HepG2 (cell line): Measurements from ENCODE around the gene DZIP1L. TPM values are rescaled to one million over a fixed set of nuclear protein-coding genes. Genes with fewer than 3 reads are reported as not detected.
A peak's percentile ranks its signal among the peaks of the same experiment; 100 is the strongest.

ENCODE experiments used
- ATAC-seq: fragments of 200-7000 bp; cut with Tn5 transposase; 3 replicates; pipeline ENCODE4 v1.9.1; 2020; ENCODE audit warnings: mild to moderate bottlenecking, moderate library complexity
- BruUV-seq: library from RNA; stranded (reverse); fragments of 400-500 nt; replicated peaks from 2 replicates; lab custom pipeline; 2021; lab: Mats Ljungman, UMichigan
- CTCF ChIA-PET: fragments of 300-600 bp; formaldehyde crosslinking; extraction: SDS; loops from one replicate; lab custom pipeline; 2021; ENCODE audit warnings: low total read pairs, inconsistent platforms, low intra/inter-chr PET ratio; lab: Yijun Ruan, JAX
- POLR2A ChIA-PET: fragments of 350-600 bp; sonication (Branson Sonifier 250); formaldehyde crosslinking; loops from one replicate; lab custom pipeline; 2020; ENCODE audit warnings: antibody characterized with exemption, inconsistent platforms; lab: Yijun Ruan, JAX
- DNase-seq: peaks from one replicate; pipeline ENCODE4 v3.0.0-alpha.2; 2015; ENCODE audit warnings: low spot score
- FAIRE-seq: peaks from 3 replicates; lab custom pipeline; 2011; peaks lifted over from hg19 to GRCh38; lab: Jason Lieb, UNC
- H2AFZ ChIP-seq: one replicate; pipeline ENCODE4 v1.6.1; 2011; ENCODE audit warnings: low read length, inconsistent platforms
- H3K27ac ChIP-seq: fragments of 300-600 bp; 3 replicates; pipeline ENCODE4 v1.8.0; 2011; ENCODE audit warnings: mixed run types, mild to moderate bottlenecking, mixed read lengths, low read length, inconsistent platforms; ENCODE audit not compliant: insufficient read depth; ENCODE audit errors: extremely low read length
- H3K27me3 ChIP-seq, 2 experiments: fragments of 200-600 bp in 1 of 2; 2 replicates in 1 of 2; 3 replicates in 1 of 2; pipeline versions ENCODE4 v1.6.0 to v1.8.0; 2011; ENCODE audit warnings: low read length in 2 of 2, mild to moderate bottlenecking in 2 of 2, moderate library complexity in 2 of 2, inconsistent platforms in 1 of 2; ENCODE audit not compliant: insufficient read depth in 2 of 2, control insufficient read depth in 1 of 2
- H3K36me3 ChIP-seq, 2 experiments: fragments of 200-600 bp in 1 of 2; replicated peaks in 1 of 2; 2 replicates in 1 of 2; 3 replicates in 1 of 2; pipeline versions ENCODE4 v1.5.1 to v1.8.0; 2011; ENCODE audit warnings: low read length in 2 of 2, inconsistent platforms in 1 of 2; ENCODE audit not compliant: insufficient read depth in 2 of 2, control insufficient read depth in 1 of 2
- H3K4me1 ChIP-seq: 2 replicates; pipeline ENCODE4 v1.5.1; 2012; ENCODE audit warnings: low read length, inconsistent platforms; ENCODE audit not compliant: insufficient read depth
- H3K4me2 ChIP-seq: 2 replicates; pipeline ENCODE4 v1.6.0; 2011; ENCODE audit warnings: low read depth, low read length, inconsistent platforms
- H3K4me3 ChIP-seq, 3 experiments: fragments of 200-600 bp in 1 of 3; sonication (generic), shearing (Covaris generic) in 1 of 3; replicated peaks in 1 of 3; 2 replicates each; pipeline ENCODE4 v1.5.1; 2011 to 2016; ENCODE audit warnings: low read length in 3 of 3, inconsistent platforms in 2 of 3, low read depth in 2 of 3, mild to moderate bottlenecking in 2 of 3, control low read depth in 1 of 3, mixed read lengths in 1 of 3; ENCODE audit not compliant: insufficient read depth in 1 of 3
- H3K79me2 ChIP-seq: one replicate; pipeline ENCODE4 v1.6.1; 2011; ENCODE audit warnings: low read length, inconsistent platforms; ENCODE audit not compliant: insufficient read depth
- H3K9ac ChIP-seq: 2 replicates; pipeline ENCODE4 v1.6.0; 2011; ENCODE audit warnings: mild to moderate bottlenecking, low read depth, low read length, inconsistent platforms; ENCODE audit not compliant: insufficient read depth
- H3K9me3 ChIP-seq: 2 replicates; pipeline ENCODE4 v1.5.1; 2012; ENCODE audit warnings: mild to moderate bottlenecking, low read length
- H4K20me1 ChIP-seq: 2 replicates; pipeline ENCODE4 v1.6.0; 2011; ENCODE audit warnings: inconsistent platforms, mild to moderate bottlenecking, low read length, moderate library complexity; ENCODE audit not compliant: insufficient read depth
- REST ChIP-seq, 2 experiments: IDR thresholded peaks; 2 replicates each; pipeline ENCODE4 v1.6.1; 2011 to 2012; ENCODE audit warnings: low read length in 2 of 2, borderline replicate concordance in 1 of 2, low read depth in 1 of 2, mild to moderate bottlenecking in 1 of 2, moderate library complexity in 1 of 2
- UBTF ChIP-seq: sonication (generic); formaldehyde crosslinking; IDR thresholded peaks from 2 replicates; pipeline ENCODE4 v1.4.0; 2020; ENCODE audit warnings: mild to moderate bottlenecking, missing genetic modification reagents
- WGBS: methylation state at CpG from one replicate; pipeline ENCODE4 v1.1.6; 2017; ENCODE audit warnings: low lambda C conversion rate; 5-methylcytosine and 5-hydroxymethylcytosine counted together
- in situ Hi-C: cut with HindIII; loops from 2 replicates; pipeline ENCODE4 v1.10.0; 2017; ENCODE audit warnings: low pct_unique_long_range_greater_than_20kb; ENCODE audit not compliant: extremely low pct_ligation_motif_present
- intact Hi-C: fragments of 100-400 bp; cut with micrococcal nuclease; formaldehyde crosslinking; loops from one replicate; pipeline ENCODE4 v1.10.0; 2022; ENCODE audit not compliant: unreplicated experiment
- polyA plus RNA-seq, 8 experiments: library from polyadenylated mRNA; depleted of rRNA in 3 of 8; stranded (reverse) in 7 of 8; unstranded in 1 of 8; fragments of >200 nt; fragmentation: Illumina TruSeq in 4 of 8; extraction: Trizol in 4 of 8; gene quantifications; 2 replicates each; pipeline versions ENCODE4 v1.2.1 to v1.2.3, GENCODE V29; 2011 to 2016; ENCODE audit warnings: low read depth in 4 of 8, missing spikeins in 1 of 8, mixed read lengths in 1 of 8; ENCODE audit not compliant: insufficient read depth in 1 of 8
- total RNA-seq, 5 experiments: library from RNA; depleted of rRNA; stranded (reverse); fragments of >200 nt; fragmentation: Illumina TruSeq; extraction: Trizol; gene quantifications; 2 replicates each; pipeline ENCODE4 v1.2.3, GENCODE V29; 2016; ENCODE audit warnings: low read depth in 1 of 5
- TF ChIP-seq, protein P1 (sequence below): sonication (generic); formaldehyde crosslinking; IDR thresholded peaks from 2 replicates; pipeline ENCODE4 v1.8.0; 2022; ENCODE audit warnings: mild to moderate bottlenecking, missing genetic modification reagents

The DZIP1L gene
- total and polyA plus RNA-seq, 2 of the 13 experiments (the other 11 are each of a cell fraction or from before 2014, with no cell fraction given), result 0.90 to 1.2 TPM

DNA sequence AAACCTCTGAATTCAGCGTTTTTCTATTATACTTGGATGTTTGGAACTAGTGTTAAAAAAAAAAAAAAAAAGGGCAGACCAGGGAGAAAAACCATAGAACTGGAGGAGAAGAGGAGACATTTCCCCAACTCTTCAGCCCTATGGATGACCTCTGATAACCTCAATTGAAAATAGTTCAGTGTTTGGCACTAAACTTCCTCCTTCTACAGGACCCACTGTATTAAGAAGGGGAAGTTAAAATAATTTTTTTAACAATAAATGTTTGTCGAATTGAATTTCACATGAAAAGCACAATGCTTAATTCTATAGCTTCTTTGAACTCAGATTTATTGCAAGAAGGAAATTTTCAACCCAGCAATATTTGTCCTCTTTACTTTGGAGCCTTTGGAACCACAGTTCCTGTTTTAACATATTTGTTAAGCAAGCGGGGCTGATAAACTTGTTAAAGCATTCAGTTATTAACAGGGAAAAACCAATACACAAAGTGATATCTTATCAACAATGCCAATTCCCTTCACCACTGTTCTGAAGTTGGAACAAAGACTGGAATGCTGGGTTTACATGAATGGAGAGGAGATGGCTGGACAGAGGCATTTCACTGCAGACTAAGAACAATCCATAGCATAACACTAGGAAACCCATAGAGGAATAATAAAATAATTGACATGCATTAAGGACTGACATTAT, 19.9 kb upstream of the DZIP1L start:
- no peak overlapping the region for H3K4me2 ChIP-seq
- DNase-seq (no peak), FAIRE-seq (no peak), ATAC-seq (no peak)
- CTCF ChIA-PET, result no interaction called here
- H4K20me1 ChIP-seq, result no peaks in the 10 kb centered on the region
- no peak overlapping the region for H3K27ac ChIP-seq
- H2AFZ ChIP-seq, result no peak overlapping the region
- no peaks in the 10 kb centered on the region for H3K9me3 ChIP-seq
- WGBS, result 2% methylated on average over 3 of the region's 3 CpGs
- intact Hi-C loops, result loop anchor here (5.0 kb wide), 1 partner anchor 888 kb away; no protein-coding TSS in a partner anchor
- no peaks in the 10 kb centered on the region for H3K79me2 ChIP-seq
- no peaks in the 10 kb centered on the region for H3K36me3 ChIP-seq
- 0 out of 2 replicates have a peak, but pooled peaks cover 9% of the 10 kb centered on the region for H3K4me1 ChIP-seq
- peak in 1 of 2 experiments; percentile 24; a peak in 1 of 4 replicates for TF ChIP-seq REST (IDR thresholded peaks at IDR 0.05; ENCODE audit: borderline replicate concordance in 1 of 2, low read depth in 1 of 2, low read length in 2 of 2)
- TF ChIP-seq, protein P1, sequence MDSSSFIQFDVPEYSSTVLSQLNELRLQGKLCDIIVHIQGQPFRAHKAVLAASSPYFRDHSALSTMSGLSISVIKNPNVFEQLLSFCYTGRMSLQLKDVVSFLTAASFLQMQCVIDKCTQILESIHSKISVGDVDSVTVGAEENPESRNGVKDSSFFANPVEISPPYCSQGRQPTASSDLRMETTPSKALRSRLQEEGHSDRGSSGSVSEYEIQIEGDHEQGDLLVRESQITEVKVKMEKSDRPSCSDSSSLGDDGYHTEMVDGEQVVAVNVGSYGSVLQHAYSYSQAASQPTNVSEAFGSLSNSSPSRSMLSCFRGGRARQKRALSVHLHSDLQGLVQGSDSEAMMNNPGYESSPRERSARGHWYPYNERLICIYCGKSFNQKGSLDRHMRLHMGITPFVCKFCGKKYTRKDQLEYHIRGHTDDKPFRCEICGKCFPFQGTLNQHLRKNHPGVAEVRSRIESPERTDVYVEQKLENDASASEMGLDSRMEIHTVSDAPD (CRISPR knock-in tag), result no peak
- no peak for TF ChIP-seq UBTF (CRISPR knock-in tag)
- POLR2A ChIA-PET, result no interaction called here
- H3K4me3 ChIP-seq, result no peak overlapping the region
- in situ Hi-C loops, result no loop called here
- H3K27me3 ChIP-seq, result no peaks in the 10 kb centered on the region; a peak in 1 of 5 replicates
- H3K9ac ChIP-seq, result no peak overlapping the region
- BruUV-seq, result no TSS peak
